ENCODE measurements around the gene SEMA4D. TPM values are rescaled to one million over a fixed set of nuclear protein-coding genes. Genes with fewer than 3 reads are reported as not detected.

SEMA4D gene
- total RNA-seq, 1 donor from 2014 or later: 79.7 TPM

- Mint-ChIP-seq H3K27me3 (no peaks in the 10 kb centered on the region), H3K9me3 (no peaks in the 10 kb centered on the region), H3K27ac (peak overlapping the region; percentile 79), H3K36me3 (ENCODE audit: low read depth) (peaks cover 16% of the 10 kb centered on the region), H3K4me3 (peak overlapping the region; percentile 80), H3K4me1 (peaks cover 81% of the 10 kb centered on the region)
- DNase-seq: no peak
- no peak for TF ChIP-seq CTCF (IDR thresholded peaks at IDR 0.05)
- ATAC-seq (ENCODE audit: low read depth): peak; percentile 65
- intact Hi-C loops (cut with micrococcal nuclease): loop anchor here (1.0 to 2.0 kb wide), 4 partner anchors 20 to 64 kb away; no protein-coding TSS in a partner anchor
- POLR2A ChIA-PET: interaction anchor here (0.6 to 2.7 kb wide), 6 partner anchors 11 to 81 kb away, joined by 3 to 15 read pairs (median 4); partner anchors contain the start of gene SEMA4D
- CTCF ChIA-PET: interaction anchor here (1.2 to 1.5 kb wide), 2 partner anchors 64 to 109 kb away, joined by 3 to 4 read pairs; no protein-coding TSS in a partner anchor
Measured at GRCh38 chr9:89484475-89485404, 13.2 kb downstream of the SEMA4D start.

- CTCF ChIA-PET: interaction anchor here (1.2 to 1.5 kb wide), 2 partner anchors 65 to 109 kb away, joined by 3 to 4 read pairs; no protein-coding TSS in a partner anchor
- peak; percentile 82 for ATAC-seq (ENCODE audit: low read depth)
Measured at GRCh38 chr9:89483592-89484474, 14.1 kb downstream of the SEMA4D start.

GRCh38 chr9:89482901-89483361, 15.0 kb downstream of the SEMA4D start:
- Mint-ChIP-seq H3K4me1 (peaks cover 83% of the 10 kb centered on the region), H3K4me3 (peak overlapping the region; percentile 21), H3K27ac (peak overlapping the region; percentile 53), H3K36me3 (ENCODE audit: low read depth) (peaks cover 30% of the 10 kb centered on the region), H3K9me3 (no peaks in the 10 kb centered on the region), H3K27me3 (no peaks in the 10 kb centered on the region)
- POLR2A ChIA-PET: interaction anchor here (2.0 to 2.7 kb wide), 2 partner anchors 13 kb away, joined by 4 to 15 read pairs; no protein-coding TSS in a partner anchor
- intact Hi-C loops (cut with micrococcal nuclease): no loop called here
- TF ChIP-seq CTCF (IDR thresholded peaks at IDR 0.05): no peak
- DNase-seq (no peak), ATAC-seq (ENCODE audit: low read depth) (no peak)
- CTCF ChIA-PET: interaction anchor here (1.5 kb wide), 1 partner anchor 66 kb away, joined by 4 read pairs; no protein-coding TSS in a partner anchor

More at GRCh38 chr9:89483592-89484474, 14.1 kb downstream of the SEMA4D start:
- intact Hi-C loops (cut with micrococcal nuclease): loop anchor here (1.0 to 2.0 kb wide), 4 partner anchors 20 to 65 kb away; no protein-coding TSS in a partner anchor
- Mint-ChIP-seq H3K4me3 (peak overlapping the region; percentile 80), H3K36me3 (ENCODE audit: low read depth) (peaks cover 24% of the 10 kb centered on the region), H3K9me3 (no peaks in the 10 kb centered on the region), H3K27me3 (no peaks in the 10 kb centered on the region), H3K27ac (peak overlapping the region; percentile 79), H3K4me1 (peaks cover 79% of the 10 kb centered on the region)
- peak; percentile 52 for DNase-seq
- TF ChIP-seq CTCF (IDR thresholded peaks at IDR 0.05): no peak
- POLR2A ChIA-PET: interaction anchor here (0.7 to 2.7 kb wide), 4 partner anchors 12 to 80 kb away, joined by 3 to 15 read pairs (median 4); partner anchors contain the start of gene SEMA4D

GRCh38 chr9:89482056-89482851, 15.7 kb downstream of the SEMA4D start:
- H3K27me3 Mint-ChIP-seq: no peaks in the 10 kb centered on the region
- peaks cover 31% of the 10 kb centered on the region for H3K36me3 Mint-ChIP-seq (ENCODE audit: low read depth)
- no peak for TF ChIP-seq CTCF (IDR thresholded peaks at IDR 0.05)
- intact Hi-C loops (cut with micrococcal nuclease): no loop called here
- CTCF ChIA-PET: no interaction called here
- POLR2A ChIA-PET: interaction anchor here (0.5 to 2.0 kb wide), 2 partner anchors 11 to 12 kb away, joined by 4 read pairs; no protein-coding TSS in a partner anchor
- peaks cover 83% of the 10 kb centered on the region for H3K4me1 Mint-ChIP-seq
- peak overlapping the region; percentile 50 for H3K27ac Mint-ChIP-seq
- no peaks in the 10 kb centered on the region for H3K9me3 Mint-ChIP-seq
- no peak for DNase-seq
- no peak for ATAC-seq (ENCODE audit: low read depth)
- no peak overlapping the region for H3K4me3 Mint-ChIP-seq

Data from activated B cell treated with CpG ODN at 0.5 μM for 24 hours (primary cell).